DMS79 treated with DMSO at 0.1 percent for 48 hours (cell line): ENCODE data around the gene PEMT.

Experiments used
- DNase-seq: peaks from one replicate; lab custom pipeline; 2025; lab: John Stamatoyannopoulos, UW

The PEMT gene

GRCh38 chr17:17553217-17554195, 38.0 kb downstream of the PEMT start:
- DNase-seq, result no peak

GRCh38 chr17:17552351-17553216, 38.9 kb downstream of the PEMT start:
- DNase-seq, result no peak

- DNase-seq, result no peak
These were observed 40.1 kb downstream of the PEMT start for GRCh38 chr17:17551361-17551760.

GRCh38 chr17:17549732-17550366, 41.7 kb downstream of the PEMT start:
- DNase-seq, result no peak

GRCh38 chr17:17548044-17548443, 43.5 kb downstream of the PEMT start:
- no peak for DNase-seq

GRCh38 chr17:17547210-17547764, 44.2 kb downstream of the PEMT start:
- DNase-seq, result no peak

- peak; percentile 12 for DNase-seq
These were observed 44.9 kb downstream of the PEMT start for GRCh38 chr17:17546399-17547185.

GRCh38 chr17:17545984-17546383, 45.5 kb downstream of the PEMT start:
- DNase-seq, result no peak

GRCh38 chr17:17545031-17545820, 46.3 kb downstream of the PEMT start:
- DNase-seq, result no peak

- DNase-seq, result no peak
These were observed 48.4 kb downstream of the PEMT start for GRCh38 chr17:17542906-17543635.

GRCh38 chr17:17541640-17542001, 49.9 kb downstream of the PEMT start:
- no peak for DNase-seq

- DNase-seq, result peak; percentile 16
These were observed 50.4 kb downstream of the PEMT start for GRCh38 chr17:17540935-17541639.

- DNase-seq, result peak; percentile 54
These were observed 51.1 kb downstream of the PEMT start for GRCh38 chr17:17540278-17540906.

GRCh38 chr17:17539591-17539990, 51.9 kb downstream of the PEMT start:
- DNase-seq, result no peak

- DNase-seq, result peak; percentile 77
These were observed 52.8 kb downstream of the PEMT start for GRCh38 chr17:17538417-17539391.

- DNase-seq, result no peak
These were observed 54.0 kb downstream of the PEMT start for GRCh38 chr17:17537311-17538099.
